K562 (cell line): Measurements from ENCODE around the gene VAPB. TPM values are rescaled to one million over a fixed set of nuclear protein-coding genes. Genes with fewer than 3 reads are reported as not detected.
A peak's percentile ranks its signal among the peaks of the same experiment; 100 is the strongest.

ENCODE experiments used
- CCNT2 ChIP-seq: IDR thresholded peaks from 2 replicates; pipeline ENCODE4 v1.6.1; 2011; ENCODE audit warnings: borderline replicate concordance, low read depth, mild to moderate bottlenecking, moderate library complexity, mixed read lengths, low read length; ENCODE audit not compliant: insufficient read length; ENCODE audit errors: extremely low read depth
- CHD1 ChIP-seq: fragments of 200-600 bp; sonication (generic); IDR thresholded peaks from one replicate; pipeline ENCODE4 v1.6.1; 2012; ENCODE audit warnings: mild to moderate bottlenecking, moderate library complexity, low read length, inconsistent platforms
- CREM ChIP-seq: IDR thresholded peaks from 2 replicates; pipeline ENCODE4 v1.6.1; 2014; ENCODE audit warnings: antibody characterized with exemption, low read depth
- ELF4 ChIP-seq: fragments of 450-650 bp; formaldehyde crosslinking; IDR thresholded peaks from 2 replicates; pipeline ENCODE4 v1.4.0; 2022; ENCODE audit warnings: missing genetic modification characterization
- FOXA1 ChIP-seq: fragments of 450-650 bp; IDR thresholded peaks from 2 replicates; pipeline ENCODE4 v1.6.1; 2016; ENCODE audit warnings: mild to moderate bottlenecking, borderline replicate concordance
- HMG20B ChIP-seq: fragments of 250-450 bp; sonication (Bioruptor Pico); IDR thresholded peaks from 2 replicates; pipeline ENCODE4 v1.5.0; 2021; ENCODE audit warnings: mild to moderate bottlenecking
- KDM2B ChIP-seq: fragments of 250-450 bp; sonication (Bioruptor Pico); IDR thresholded peaks from 2 replicates; pipeline ENCODE4 v1.8.0; 2021; ENCODE audit warnings: mild to moderate bottlenecking, moderate library complexity
- L3MBTL2 ChIP-seq: fragments of 450-650 bp; IDR thresholded peaks from 2 replicates; pipeline ENCODE4 v1.6.1; 2016; ENCODE audit warnings: mild to moderate bottlenecking, moderate library complexity
- MLX ChIP-seq, 2 experiments: fragments of 450-650 bp in 1 of 2; sonication (generic) in 1 of 2; formaldehyde crosslinking; conservative IDR thresholded peaks; 2 replicates each; pipeline versions ENCODE4 v1.4.0 to v1.8.1; 2020 to 2022; ENCODE audit warnings: mild to moderate bottlenecking in 1 of 2, missing genetic modification reagents in 1 of 2
- NRF1 ChIP-seq, 2 experiments: fragments of 450-650 bp; IDR thresholded peaks in 1 of 2; conservative IDR thresholded peaks in 1 of 2; 2 replicates each; pipeline ENCODE4 v1.6.1; 2014; ENCODE audit warnings: mild to moderate bottlenecking in 2 of 2
- PRDM10 ChIP-seq: fragments of 450-650 bp; IDR thresholded peaks from 2 replicates; pipeline ENCODE4 v1.6.1; 2018; ENCODE audit not compliant: partially characterized antibody
- SPI1 ChIP-seq: IDR thresholded peaks from 2 replicates; pipeline ENCODE4 v1.6.1; 2011; ENCODE audit warnings: low read depth, low read length, control low read depth, borderline replicate concordance
- TAF9B ChIP-seq: fragments of 450-650 bp; IDR thresholded peaks from 2 replicates; pipeline ENCODE4 v1.6.1; 2018; ENCODE audit warnings: mild to moderate bottlenecking; ENCODE audit not compliant: partially characterized antibody
- TCF7L2 ChIP-seq: fragments of 150-350 bp; IDR thresholded peaks from 2 replicates; pipeline ENCODE4 v1.6.1; 2016; ENCODE audit warnings: low read depth, mild to moderate bottlenecking, low read length, moderate library complexity
- TGIF2 ChIP-seq: sonication (generic); formaldehyde crosslinking; IDR thresholded peaks from 2 replicates; pipeline ENCODE4 v1.8.1; 2022; ENCODE audit warnings: mild to moderate bottlenecking, missing genetic modification reagents, moderate library complexity
- ZFPM2 ChIP-seq: fragments of 250-450 bp; sonication (Bioruptor Pico); IDR thresholded peaks from 2 replicates; pipeline ENCODE4 v1.5.1; 2022; ENCODE audit warnings: mild to moderate bottlenecking
- ZNF253 ChIP-seq: fragments of 250-450 bp; sonication (Bioruptor Pico); conservative IDR thresholded peaks from 2 replicates; pipeline ENCODE4 v1.6.1; 2021; ENCODE audit warnings: mild to moderate bottlenecking
- ZNF76 ChIP-seq: fragments of 250-450 bp; sonication (Bioruptor Pico); IDR thresholded peaks from 2 replicates; pipeline ENCODE4 v1.4.0; 2020; ENCODE audit warnings: mild to moderate bottlenecking, moderate library complexity, borderline replicate concordance
- polyA plus RNA-seq, 8 experiments: library from polyadenylated mRNA; depleted of rRNA in 4 of 8; stranded (reverse) in 5 of 8; unstranded in 3 of 8; fragments of >200 nt; fragmentation: Nextera tagmentation in 2 of 8; fragmentation: Illumina TruSeq in 1 of 8; extraction: Ambion mirVana in 2 of 8; extraction: Trizol in 1 of 8; gene quantifications; 2 replicates each; pipeline versions ENCODE4 v1.2.1 to v1.2.3, GENCODE V29; 2011 to 2014; ENCODE audit warnings: inconsistent platforms in 1 of 8, missing spikeins in 1 of 8
- total RNA-seq, 7 experiments: library from RNA; depleted of rRNA in 6 of 7; stranded (reverse); fragments of >200 nt in 6 of 7; fragmentation: Illumina TruSeq in 2 of 7; extraction: Trizol in 2 of 7; gene quantifications; 2 replicates each; pipeline versions ENCODE4 v1.2.1 to v1.2.3, GENCODE V29; 2011 to 2021; ENCODE audit warnings: low replicate concordance in 1 of 7
- TF ChIP-seq, protein P1 (sequence below): fragments of 250-450 bp; sonication (Bioruptor Pico); IDR thresholded peaks from 2 replicates; pipeline ENCODE4 v1.4.0; 2020; ENCODE audit warnings: borderline replicate concordance
- TF ChIP-seq, protein P2 (sequence below): fragments of 250-450 bp; sonication (Bioruptor Pico); IDR thresholded peaks from 2 replicates; pipeline ENCODE4 v1.8.0; 2022; ENCODE audit warnings: inconsistent platforms, mild to moderate bottlenecking, moderate library complexity, borderline replicate concordance

VAPB gene
- total and polyA plus RNA-seq, 9 of the 15 experiments (the other 6 are each of a cell fraction or from before 2014, with no cell fraction given): 3.4 to 51.0 (median 27.9) TPM

- peak; percentile 49 for TF ChIP-seq CCNT2
- no peak for TF ChIP-seq ZFPM2 (CRISPR knock-in tag)
- no peak for TF ChIP-seq SPI1
- TF ChIP-seq ZNF253 (CRISPR knock-in tag): no peak
- TF ChIP-seq, protein P1, sequence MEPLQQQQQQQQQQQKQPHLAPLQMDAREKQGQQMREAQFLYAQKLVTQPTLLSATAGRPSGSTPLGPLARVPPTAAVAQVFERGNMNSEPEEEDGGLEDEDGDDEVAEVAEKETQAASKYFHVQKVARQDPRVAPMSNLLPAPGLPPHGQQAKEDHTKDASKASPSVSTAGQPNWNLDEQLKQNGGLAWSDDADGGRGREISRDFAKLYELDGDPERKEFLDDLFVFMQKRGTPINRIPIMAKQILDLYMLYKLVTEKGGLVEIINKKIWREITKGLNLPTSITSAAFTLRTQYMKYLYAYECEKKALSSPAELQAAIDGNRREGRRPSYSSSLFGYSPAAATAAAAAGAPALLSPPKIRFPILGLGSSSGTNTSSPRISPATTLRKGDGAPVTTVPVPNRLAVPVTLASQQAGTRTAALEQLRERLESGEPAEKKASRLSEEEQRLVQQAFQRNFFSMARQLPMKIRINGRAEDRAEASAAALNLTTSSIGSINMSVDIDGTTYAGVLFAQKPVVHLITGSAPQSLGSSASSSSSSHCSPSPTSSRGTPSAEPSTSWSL (CRISPR knock-in tag): no peak
- TF ChIP-seq TCF7L2: 0 out of 2 replicates have a peak, but pooled peaks have one; percentile 36
- TF ChIP-seq CREM: peak; percentile 86
- no peak for TF ChIP-seq ZNF76 (CRISPR knock-in tag)
- TF ChIP-seq, protein P2, sequence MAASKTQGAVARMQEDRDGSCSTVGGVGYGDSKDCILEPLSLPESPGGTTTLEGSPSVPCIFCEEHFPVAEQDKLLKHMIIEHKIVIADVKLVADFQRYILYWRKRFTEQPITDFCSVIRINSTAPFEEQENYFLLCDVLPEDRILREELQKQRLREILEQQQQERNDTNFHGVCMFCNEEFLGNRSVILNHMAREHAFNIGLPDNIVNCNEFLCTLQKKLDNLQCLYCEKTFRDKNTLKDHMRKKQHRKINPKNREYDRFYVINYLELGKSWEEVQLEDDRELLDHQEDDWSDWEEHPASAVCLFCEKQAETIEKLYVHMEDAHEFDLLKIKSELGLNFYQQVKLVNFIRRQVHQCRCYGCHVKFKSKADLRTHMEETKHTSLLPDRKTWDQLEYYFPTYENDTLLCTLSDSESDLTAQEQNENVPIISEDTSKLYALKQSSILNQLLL (CRISPR knock-in tag): no peak
- no peak for TF ChIP-seq FOXA1
- TF ChIP-seq L3MBTL2: peak; percentile 81
- no peak for TF ChIP-seq CHD1
- no peak for TF ChIP-seq KDM2B
- TF ChIP-seq HMG20B (CRISPR knock-in tag): no peak
- no peak for TF ChIP-seq TAF9B
- peak; percentile 94 for TF ChIP-seq PRDM10
- no peak for TF ChIP-seq ELF4 (CRISPR knock-in tag)
- TF ChIP-seq NRF1 (conservative IDR thresholded peaks at IDR 0.05 in 1 of 2, IDR thresholded peaks at IDR 0.05 in 1 of 2): peak in 1 of 2 experiments; percentile 24; a peak in 1 of 4 replicates
- TF ChIP-seq TGIF2 (CRISPR knock-in tag): no peak; the same call in 1 of the 2 replicates
- no peak for TF ChIP-seq MLX (CRISPR knock-in tag; conservative IDR thresholded peaks at IDR 0.05)
These were observed 1.1 kb downstream of the VAPB start (continued) for GRCh38 chr20:58389968-58390658.
